NCI-H345 treated with DMSO at 0.1 percent for 48 hours (cell line): ENCODE results near the gene CPNE8.

Experiments used
- DNase-seq: peaks from one replicate; lab custom pipeline; 2025; ENCODE audit not compliant: unreplicated experiment; lab: John Stamatoyannopoulos, UW

The CPNE8 gene

GRCh38 chr12:38898001-38898684 is 7.2 kb downstream of the CPNE8 start:
- no peak for DNase-seq

GRCh38 chr12:38895446-38895845 is 9.9 kb downstream of the CPNE8 start:
- DNase-seq: no peak

GRCh38 chr12:38892976-38893375 is 12.4 kb downstream of the CPNE8 start:
- no peak for DNase-seq

GRCh38 chr12:38892087-38892786 is 13.2 kb downstream of the CPNE8 start:
- DNase-seq: no peak

- DNase-seq: no peak
These were observed 15.1 kb downstream of the CPNE8 start for GRCh38 chr12:38890102-38890855.

- DNase-seq: no peak
These were observed 16.0 kb downstream of the CPNE8 start for GRCh38 chr12:38889297-38889815.

- DNase-seq: no peak
These were observed 17.6 kb downstream of the CPNE8 start for GRCh38 chr12:38887770-38888169.

- no peak for DNase-seq
These were observed 18.5 kb downstream of the CPNE8 start for GRCh38 chr12:38886931-38887330.

GRCh38 chr12:38886064-38886463 is 19.3 kb downstream of the CPNE8 start:
- DNase-seq: no peak

GRCh38 chr12:38884666-38885065 is 20.7 kb downstream of the CPNE8 start:
- DNase-seq: no peak

GRCh38 chr12:38883629-38884134 is 21.7 kb downstream of the CPNE8 start:
- no peak for DNase-seq

GRCh38 chr12:38880288-38880687 is 25.1 kb downstream of the CPNE8 start:
- no peak for DNase-seq

- DNase-seq: no peak
These were observed 26.4 kb downstream of the CPNE8 start for GRCh38 chr12:38878986-38879385.

GRCh38 chr12:38878333-38878705 is 27.1 kb downstream of the CPNE8 start:
- no peak for DNase-seq

- no peak for DNase-seq
These were observed 29.7 kb downstream of the CPNE8 start for GRCh38 chr12:38875586-38876228.

- DNase-seq: no peak
These were observed 32.8 kb downstream of the CPNE8 start for GRCh38 chr12:38872561-38872960.

- no peak for DNase-seq
These were observed 33.2 kb downstream of the CPNE8 start for GRCh38 chr12:38872156-38872555.

GRCh38 chr12:38869036-38869435 is 36.4 kb downstream of the CPNE8 start:
- DNase-seq: no peak

GRCh38 chr12:38850461-38850860 is 54.9 kb downstream of the CPNE8 start:
- DNase-seq: no peak

- no peak for DNase-seq
These were observed 58.1 kb downstream of the CPNE8 start for GRCh38 chr12:38847247-38847646.

- DNase-seq: no peak
These were observed 61.1 kb downstream of the CPNE8 start for GRCh38 chr12:38844267-38844666.
